ENCODE results near the gene ACP7.

GRCh38 chr19:39128516-39129079 is 44.4 kb downstream of the ACP7 start:
- TF ChIP-seq CTCF (IDR thresholded peaks at IDR 0.05) (no peak), POLR2AphosphoS2 (conservative IDR thresholded peaks at IDR 0.05; ENCODE audit: low read length) (no peak), POLR2A (IDR thresholded peaks at IDR 0.05; ENCODE audit: low read length) (no peak), NPAS2 (CRISPR knock-in tag; IDR thresholded peaks at IDR 0.05; ENCODE audit: borderline replicate concordance) (no peak), SMC3 (IDR thresholded peaks at IDR 0.05) (no peak)

Measured in A549 (cell line).